Stimulated activated CD8-positive, alpha-beta memory T cell treated with anti-CD3 and anti-CD28 coated beads, Interleukin-12 subunit alpha, Interleukin-12 subunit beta, amount 100 ng/mL, for 1 hour (primary cell): Measurements from ENCODE around the gene NDE1.
"Not testable (repeated sequence)": the region's sequence is repeated elsewhere in the genome, so short reads cannot be mapped to it uniquely, and the experiment has no call there.

Experiments
- DNase-seq: peaks from one replicate; pipeline ENCODE4 v3.0.0-alpha.2; 2020; ENCODE audit warnings: low read depth

NDE1 gene

DNA sequence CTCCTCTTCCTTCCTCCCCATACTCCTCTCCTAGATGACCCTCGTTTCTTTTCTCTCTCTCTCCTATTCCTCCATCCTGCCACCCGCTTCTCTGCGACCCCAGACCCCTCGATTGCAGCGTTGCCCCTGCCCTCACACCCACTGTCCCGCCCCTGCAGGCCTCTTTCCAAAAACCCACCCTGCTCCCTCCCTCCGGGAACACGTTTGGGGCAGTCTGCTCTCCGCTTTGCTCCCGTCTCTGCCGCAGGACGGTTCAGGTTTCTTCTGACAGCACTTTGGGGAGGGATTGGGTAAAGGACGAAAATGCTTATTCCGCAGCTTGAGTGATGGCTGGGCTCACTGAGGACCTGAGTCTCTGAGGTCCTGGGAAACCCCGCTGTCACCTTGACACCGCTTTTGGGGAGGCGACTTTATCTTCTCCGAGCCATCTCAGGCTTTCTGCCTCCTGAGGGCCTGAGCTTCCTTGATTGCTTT, 690 bp downstream of the NDE1 start:
- DNase-seq: no peak

DNA sequence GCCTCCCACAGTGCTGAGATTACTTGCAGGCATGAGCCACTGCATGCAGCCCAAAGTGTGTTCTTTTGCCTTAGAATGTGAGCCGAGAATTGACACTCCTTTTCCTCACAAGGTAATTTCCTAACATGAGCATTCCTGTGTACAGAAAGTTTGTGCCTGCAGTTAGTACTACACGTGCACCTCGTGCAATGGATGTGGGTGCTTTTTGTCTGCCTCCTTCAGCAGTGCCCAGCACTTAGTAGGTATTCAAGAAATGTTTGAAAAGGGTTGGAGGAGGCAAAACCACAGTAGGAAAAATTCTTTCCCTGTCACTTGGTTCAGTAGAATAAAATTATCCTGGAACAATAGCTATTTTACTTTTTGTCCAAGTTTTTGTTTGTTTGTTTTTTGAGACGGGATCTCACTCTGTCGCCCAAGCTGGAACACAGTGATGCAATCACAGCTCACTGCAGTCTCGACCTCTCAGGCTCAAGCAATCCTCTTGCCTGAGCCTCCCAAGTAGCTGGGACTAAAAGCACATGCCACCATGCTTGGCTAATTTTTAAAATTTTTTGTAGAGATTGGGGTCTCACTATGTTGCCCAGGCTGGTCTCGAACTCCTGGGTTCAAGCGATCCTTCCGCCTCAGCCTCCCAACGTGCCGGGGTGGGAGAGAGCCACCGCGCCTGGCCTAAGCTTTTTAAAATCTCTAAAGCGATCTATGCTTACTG, 2.4 kb downstream of the NDE1 start:
- no peak for DNase-seq

DNA sequence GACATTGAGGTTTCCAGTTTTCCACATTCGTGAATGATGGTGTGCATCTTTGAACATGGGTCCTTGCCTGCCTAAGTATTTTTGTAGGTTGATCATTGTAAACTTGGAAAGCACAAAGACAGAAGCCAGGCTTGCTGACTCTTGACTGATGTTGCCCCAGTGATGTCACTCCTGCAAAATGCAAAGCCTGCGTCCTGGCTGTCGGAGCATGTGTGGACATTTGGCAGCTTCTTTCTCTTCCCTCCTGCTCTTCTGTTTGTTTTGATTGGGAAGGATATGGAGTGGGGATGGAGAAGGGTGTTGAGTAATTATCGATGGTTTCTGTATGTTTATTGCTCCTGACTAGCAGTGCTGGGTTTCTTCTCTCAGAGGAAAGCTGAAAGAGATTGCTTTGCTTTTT, 3.2 kb downstream of the NDE1 start:
- no peak for DNase-seq

DNA sequence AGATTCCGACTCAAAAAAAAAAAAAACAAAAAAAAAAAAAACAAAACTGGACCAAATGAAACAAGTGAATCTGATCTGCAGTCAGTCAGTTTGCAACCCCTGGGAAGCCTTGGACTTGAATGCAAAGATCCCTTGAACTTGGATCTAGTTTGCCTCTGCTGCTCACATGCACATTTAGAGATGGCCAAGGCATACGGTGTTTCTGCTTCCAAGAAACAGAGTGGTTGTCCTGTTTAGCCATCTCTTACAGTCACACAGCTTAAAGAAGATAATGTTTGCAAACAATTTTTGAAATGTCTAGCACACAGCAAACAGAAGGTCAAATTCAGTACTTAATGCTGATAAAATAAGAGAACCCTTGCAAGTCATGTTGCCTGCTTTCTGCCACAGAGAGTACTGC, 4.5 kb downstream of the NDE1 start:
- DNase-seq: no peak

DNA sequence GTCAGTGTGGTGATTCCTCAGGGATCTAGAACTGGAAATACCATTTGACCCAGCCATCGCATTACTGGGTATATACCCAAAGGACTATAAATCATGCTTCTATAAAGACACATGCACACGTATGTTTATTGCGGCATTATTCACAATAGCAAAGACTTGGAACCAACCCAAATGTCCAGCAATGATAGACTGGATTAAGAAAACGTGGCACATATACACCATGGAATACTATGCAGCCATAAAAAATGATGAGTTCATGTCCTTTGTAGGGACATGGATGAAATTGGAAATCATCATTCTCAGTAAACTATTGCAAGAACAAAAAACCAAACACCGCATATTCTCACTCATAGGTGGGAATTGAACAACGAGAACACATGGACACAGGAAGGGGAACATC, 5.5 kb downstream of the NDE1 start:
- not testable (repeated sequence) for DNase-seq

DNA sequence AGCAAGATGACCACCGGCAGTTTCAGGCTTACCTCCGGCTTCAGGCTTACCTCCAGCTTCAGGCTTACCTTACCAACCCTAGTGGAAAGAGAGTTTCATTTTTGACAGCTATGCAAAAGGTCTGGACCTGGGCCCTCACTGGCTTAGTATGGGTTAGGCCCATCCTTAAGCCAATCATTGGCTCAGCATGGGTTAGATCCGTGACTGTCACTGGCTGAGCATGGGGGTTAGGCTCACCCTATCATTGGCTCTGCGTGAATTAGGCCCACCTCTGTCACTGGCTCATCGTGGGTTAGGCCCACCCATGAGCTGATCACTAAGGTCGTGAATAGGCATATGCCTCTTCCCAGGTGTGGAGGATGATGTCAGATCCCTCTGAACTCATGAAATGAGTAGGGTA, 8.1 kb downstream of the NDE1 start:
- no peak for DNase-seq

DNA sequence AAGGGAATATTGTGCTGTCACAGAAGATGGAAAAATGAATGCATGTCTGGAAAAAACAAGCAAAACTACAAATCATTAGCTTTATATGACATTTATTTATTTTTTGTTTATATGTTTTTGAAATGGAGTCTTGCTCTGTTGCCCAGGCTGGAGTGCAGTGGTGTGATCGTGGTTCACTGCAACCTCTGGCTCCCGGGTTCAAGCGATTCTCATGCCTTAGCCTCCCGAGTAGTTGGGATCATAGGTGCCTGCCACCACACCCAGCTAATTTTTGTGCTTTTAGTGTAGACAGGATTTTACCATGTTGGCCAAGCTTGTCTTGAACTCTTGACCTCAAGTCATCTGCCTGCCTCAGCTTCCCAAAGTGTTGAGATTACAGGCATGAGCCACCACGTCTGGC, 8.5 kb downstream of the NDE1 start:
- DNase-seq: no peak

DNA sequence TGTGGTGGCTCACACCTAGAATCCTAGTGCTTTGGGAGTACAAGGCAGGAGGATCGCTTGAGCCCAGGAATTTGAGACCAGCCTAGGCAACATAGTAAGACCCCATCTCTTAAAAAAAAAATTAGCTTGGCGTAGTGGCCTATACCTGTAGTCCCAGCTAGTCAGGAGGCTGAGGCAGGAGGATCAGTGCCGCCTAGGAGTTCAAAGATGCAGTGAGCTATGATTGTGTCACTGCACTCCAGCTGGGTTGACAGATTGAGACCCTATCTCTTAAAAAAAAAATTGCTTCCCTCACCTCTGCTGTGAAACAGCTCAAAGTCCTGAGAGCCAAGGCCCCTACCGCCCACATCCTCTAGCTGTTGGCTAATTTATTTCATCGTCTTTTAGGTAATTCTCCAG, 10.2 kb downstream of the NDE1 start:
- no peak for DNase-seq

DNA sequence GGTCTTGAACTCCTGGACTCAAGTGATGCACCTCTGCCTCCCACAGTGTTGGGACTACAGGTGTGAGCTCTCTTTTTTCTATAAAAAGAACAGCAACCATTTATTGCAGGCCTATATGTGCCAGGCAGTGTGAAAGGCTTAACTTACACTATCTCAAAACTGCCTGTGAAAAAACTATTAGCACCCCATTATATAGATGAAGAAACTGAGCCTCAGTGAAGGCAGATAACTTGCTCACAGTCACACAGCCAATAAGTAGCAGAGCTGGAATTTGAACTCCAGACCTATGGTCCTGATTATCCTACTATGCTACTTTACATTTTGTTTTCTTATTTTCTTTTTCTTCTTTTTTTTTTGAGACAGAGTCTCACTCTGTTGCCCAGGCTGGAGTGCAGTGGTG, 15.1 kb downstream of the NDE1 start:
- DNase-seq: no peak

DNA sequence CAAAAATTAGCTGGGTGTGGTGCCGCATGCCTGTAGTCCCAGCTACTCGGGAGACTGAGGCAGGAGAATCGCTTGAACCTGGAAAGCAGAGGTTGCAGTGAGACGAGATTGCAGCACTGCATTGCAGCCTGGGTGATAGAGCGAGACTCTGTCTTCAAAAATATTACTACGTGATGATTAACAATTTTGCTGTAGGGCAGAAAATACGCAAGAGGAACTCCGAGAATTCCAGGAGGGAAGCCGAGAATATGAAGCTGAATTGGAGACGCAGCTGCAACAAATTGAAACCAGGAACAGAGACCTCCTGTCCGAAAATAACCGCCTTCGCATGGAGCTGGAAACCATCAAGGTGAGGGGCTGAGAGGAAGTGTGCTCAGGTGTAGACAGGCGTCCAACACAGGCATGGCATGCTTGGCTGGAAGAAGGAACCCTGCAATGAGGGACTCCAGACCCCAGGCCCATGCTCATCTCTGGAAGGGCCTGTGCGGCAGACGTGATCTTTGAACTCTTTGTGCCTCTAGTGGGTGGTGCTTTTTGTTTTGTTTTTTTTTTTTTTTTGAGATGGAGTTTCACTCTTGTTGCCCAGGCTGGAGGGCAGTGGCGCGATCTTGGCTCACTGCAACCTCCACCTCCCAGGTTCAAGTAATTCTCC, 17.2 kb downstream of the NDE1 start:
- no peak for DNase-seq

DNA sequence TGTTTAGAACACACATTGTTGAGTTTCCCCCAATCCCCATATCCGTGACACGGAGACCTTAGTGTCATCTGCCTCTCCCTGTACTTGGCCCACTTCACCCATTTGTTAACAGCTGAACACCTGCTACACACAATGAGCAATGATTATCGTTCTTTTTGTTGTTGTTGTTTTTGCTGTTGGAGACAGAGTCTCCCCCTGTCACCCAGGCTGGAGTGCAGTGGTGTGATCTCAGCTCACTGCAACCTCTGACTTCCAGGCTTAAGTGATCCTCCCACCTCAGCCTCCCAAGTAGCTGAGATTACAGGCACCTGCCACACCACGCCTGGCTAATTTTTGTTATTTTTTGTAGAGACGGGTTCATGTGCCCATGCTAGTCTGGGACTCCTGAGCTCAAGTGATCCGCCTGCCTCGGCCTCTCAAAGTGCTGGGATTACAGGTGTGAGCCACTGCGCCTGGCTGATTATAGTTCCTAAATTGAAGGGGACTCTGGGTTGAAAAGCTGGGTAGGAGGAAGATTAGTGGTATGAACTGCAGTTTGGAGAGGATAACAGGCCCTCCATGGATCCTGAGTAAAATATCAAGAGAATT, 21.6 kb downstream of the NDE1 start:
- DNase-seq: no peak

DNA sequence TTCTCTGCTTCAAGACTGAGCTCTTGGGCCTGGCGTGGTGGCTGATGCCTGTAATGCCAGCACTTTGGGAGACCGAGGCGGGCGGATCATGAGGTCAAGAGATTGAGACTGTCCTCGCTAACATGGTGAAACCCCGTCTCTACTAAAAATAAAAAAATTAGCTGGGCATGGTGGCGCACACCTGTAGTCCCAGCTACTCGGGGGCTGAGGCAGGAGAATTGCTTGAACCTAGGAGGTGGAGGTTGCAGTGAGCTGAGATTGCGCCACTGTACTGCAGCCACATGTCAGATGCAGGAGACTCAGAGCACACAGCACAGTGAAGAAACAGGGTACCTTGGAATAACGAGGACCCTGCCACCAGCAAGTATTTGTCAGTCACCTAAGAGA, 22.1 kb downstream of the NDE1 start:
- not testable (repeated sequence) for DNase-seq

DNA sequence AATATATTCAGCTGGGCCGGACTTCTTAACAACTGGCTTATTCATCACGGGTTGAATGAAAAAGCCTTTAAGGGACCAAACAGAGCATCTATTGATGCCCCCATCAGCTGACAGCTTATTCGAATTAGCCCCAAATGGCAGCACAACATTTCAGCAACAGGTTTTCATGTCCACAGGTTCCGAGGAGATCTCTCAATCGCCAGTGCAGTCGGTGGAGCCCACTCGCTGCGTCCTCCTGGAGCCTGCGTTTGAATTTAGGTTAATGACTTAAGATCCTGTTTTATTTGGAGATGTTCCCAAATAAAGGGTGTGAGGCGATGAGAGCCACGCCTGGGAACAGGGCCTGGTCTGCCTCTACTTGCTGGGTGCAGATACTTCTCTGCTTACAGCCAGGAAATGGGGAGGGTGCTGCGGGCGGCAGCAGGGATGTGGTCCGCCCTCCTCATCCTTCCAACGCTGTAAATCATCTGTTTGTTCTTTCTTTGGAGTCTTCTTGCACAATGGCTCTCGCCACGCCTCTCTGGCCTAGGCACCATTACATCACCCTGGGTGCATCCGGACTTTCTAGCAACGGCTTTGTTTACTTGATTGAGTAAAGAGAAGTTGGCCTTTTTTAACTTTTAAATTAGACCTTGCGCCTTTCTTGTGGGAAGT, 22.6 kb downstream of the NDE1 start:
- DNase-seq: peak; percentile 50

DNA sequence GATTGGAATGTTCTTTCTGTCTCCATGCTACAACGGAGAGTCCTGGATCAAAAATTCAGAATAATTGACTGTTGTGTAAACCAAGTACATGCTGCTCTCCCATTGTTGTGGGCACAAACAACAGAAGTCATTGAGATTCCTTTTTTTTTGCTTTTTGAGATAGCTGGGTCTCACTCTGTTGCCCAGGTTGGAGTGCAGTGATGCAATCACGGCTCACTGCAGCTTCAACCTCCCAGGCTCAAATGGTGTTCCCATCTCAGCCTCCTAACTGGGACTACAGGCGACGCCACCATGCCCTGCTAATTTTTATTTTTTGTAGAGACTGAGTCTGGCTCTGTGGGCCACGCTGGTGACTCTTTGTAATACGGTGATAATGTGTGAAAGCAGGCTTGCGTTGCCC, 24.5 kb downstream of the NDE1 start:
- no peak for DNase-seq

DNA sequence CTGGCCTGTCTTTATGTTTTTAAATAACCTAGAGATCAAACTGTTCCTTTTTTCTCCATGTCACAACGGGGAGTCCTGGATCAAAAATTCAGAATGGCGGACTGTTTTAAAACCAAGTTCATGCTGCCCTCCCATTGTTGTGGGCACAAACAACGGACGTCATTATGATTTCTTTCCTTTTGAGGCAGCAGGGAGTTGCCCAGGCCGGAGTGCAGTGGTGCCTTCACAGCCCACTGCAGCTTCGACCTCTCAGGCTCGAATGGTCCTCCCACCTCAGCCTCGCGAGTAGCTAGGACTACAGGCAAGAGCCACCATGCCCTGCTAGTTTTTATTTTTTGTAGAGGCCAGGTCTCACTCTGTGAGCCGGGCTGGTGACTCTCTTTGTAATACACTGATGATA, 26.5 kb downstream of the NDE1 start:
- no peak for DNase-seq

DNA sequence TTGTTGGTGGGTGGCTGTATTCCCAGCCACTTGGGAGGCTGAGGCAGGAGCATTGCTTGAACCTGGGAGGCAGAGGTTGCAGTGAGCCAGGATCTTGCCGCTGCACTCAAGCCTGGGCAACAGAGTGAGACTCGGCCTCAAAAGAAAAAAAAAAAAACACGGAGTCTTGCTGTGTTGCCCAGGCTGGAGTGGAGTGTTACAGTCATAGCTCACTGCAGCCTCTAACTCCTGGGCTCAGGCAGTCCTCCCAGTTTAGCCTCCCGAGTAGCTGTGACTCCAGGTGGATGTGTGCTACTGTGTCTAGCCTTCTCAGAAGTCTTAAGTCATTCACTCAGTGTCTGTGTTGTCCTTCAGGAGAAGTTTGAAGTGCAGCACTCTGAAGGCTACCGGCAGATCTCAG, 27.4 kb downstream of the NDE1 start:
- no peak for DNase-seq

DNA sequence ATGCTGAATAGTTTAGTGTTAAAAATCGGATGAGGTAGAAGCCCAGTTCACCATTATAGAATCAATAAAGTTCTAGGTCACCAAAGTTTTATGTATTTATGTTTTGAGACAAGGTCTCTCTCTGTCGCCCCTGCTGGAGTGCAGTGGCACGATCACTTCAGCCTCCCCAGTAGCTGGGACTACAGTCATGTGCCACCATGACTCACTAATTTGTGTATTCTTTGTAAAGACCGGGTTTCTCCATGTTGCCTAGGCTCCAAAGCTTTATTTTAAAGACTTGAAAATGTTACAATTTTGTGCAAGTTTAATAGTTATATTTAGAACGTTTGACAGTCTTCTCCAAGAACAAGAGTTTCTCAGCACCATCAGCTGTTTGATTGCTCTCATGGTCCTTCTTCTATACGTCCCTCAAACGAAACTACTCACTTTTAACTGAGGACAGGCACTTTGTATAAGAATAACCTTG, 32.1 kb downstream of the NDE1 start:
- DNase-seq: peak; percentile 16

DNA sequence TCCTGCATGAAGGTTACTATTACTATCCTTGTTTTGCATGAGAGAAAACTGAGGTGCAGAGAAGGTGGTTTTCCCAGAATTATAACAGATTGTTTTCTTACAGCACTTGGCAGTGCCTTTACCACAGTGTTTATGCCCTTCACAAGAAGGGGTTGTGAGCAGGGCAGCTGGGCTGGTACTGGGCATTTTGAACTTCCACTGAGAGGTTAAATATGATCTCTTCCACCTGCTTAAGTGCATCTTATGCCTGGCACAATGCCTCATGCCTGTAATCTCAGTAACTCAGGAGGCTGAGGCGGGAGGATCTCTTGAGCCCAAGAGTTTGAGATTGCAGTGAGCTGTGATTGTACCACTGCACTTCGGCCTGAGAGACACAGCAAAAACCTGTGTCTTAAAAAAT, 36.2 kb downstream of the NDE1 start:
- no peak for DNase-seq

DNA sequence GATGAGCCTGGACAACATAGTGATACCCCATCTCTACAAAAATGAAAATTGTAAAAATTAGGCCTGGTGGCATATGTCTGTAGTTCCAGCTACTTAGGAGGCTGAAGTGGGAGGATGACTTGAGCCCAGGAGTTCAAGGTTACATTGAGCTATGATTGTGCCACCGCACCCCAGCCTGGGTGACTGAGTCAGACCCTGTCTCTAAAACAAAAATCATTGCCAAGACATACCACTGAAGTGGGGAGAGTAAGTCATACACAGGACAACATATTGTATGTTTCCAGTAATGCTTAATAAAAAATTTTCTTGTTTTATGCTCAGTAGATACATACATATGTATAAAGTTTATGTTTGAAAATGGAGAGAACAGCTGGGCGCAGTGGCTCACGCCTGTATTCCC, 39.2 kb downstream of the NDE1 start:
- no peak for DNase-seq

DNA sequence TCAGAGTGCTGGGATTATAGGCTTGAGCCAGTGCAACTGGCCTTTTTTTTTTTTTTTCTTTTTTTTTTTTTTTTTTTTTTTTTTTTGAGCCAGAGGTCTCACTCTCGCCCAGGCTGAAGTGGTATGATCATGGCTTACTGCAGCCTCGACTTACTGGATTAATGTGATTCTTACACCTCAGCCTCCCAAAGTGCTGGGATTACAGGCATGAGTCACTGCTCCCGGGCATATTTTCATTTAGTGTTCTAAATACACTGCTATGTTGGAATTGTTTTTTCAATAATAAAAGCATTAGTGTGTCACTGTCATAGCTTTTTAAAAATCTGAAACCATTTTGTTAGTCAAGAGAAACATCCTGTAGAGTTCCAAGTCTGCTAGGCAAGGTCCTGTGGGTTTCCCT, 40.3 kb downstream of the NDE1 start:
- DNase-seq: no peak

DNA sequence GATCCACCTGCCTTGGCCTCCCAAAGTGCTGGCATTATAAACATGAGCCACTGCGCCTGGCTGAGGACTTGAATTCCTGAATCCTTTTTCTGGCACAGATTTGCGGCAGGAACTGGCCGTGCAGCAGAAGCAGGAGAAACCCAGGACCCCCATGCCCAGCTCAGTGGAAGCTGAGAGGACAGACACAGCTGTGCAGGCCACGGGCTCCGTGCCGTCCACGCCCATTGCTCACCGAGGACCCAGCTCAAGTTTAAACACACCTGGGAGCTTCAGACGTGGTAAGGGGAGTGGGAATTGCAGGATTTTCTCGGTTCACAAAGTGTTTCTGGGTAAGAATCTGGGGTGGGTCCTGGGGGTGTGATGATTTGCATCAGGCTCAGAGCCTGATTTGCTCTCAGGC, 41.0 kb downstream of the NDE1 start:
- no peak for DNase-seq

DNA sequence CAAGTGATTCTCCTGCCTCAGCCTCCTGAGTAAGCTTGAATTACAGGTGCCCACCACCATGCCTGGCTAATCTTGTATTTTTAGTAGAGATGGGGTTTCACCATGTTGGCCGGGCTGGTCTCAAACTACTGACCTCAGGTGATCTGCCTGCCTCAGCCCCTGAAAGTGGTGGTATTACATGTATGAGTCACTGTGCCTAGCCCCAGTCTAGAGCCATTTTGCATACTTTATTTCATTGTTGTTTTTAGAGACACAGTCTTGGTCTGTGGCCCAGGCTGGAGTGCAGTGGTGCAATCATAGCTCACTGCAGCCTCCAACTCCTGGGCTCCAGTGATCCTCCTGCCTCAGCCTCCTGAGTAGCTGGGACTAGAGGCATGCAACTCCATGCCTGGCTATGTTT, 42.5 kb downstream of the NDE1 start:
- DNase-seq: not testable (repeated sequence)

DNA sequence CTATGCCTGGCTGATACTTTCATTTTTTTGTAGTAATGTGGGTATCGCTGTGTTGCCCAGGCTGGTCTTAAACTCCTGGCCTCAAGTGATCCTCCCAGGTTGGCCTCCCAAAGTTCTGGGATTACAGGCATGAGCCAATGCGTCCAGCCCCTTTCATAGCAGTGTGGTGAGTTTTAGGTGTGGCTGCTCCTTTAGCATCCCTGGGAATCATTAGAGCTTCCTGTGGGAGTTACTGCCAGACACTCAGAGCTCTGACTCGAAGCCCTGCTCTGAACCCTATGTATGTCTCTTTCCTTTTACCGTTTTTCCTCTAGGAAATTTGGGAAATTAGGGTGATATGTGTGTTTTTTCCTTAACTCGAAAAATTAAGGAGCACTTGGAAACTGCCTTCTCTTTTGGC, 44.5 kb downstream of the NDE1 start:
- no peak for DNase-seq
